Epidermal melanocyte (primary cell): ENCODE results near the gene MAB21L4.

Experiments
- DNase-seq: peaks from one replicate; pipeline ENCODE4 v3.0.0; 2011; ENCODE audit warnings: low spot score; ENCODE audit not compliant: insufficient read length

MAB21L4 gene

GRCh38 chr2:240837621-240838020 is 58.3 kb downstream of the MAB21L4 start:
- DNase-seq, result no peak

- DNase-seq, result no peak
These were observed 59.0 kb downstream of the MAB21L4 start for GRCh38 chr2:240836781-240837467.
